Spinal cord (tissue), 10 donors: ENCODE measurements around the gene FGD6. TPM values are rescaled to one million over a fixed set of nuclear protein-coding genes. Genes with fewer than 3 reads are reported as not detected.
"Not testable (repeated sequence)": the region's sequence is repeated elsewhere in the genome, so short reads cannot be mapped to it uniquely, and the experiment has no call there.

Experiments
- DNase-seq, 6 donors: peaks; one replicate each; pipeline versions ENCODE4 v3.0.0 to v3.0.0-alpha.2; 2013 to 2015; ENCODE audit warnings: low spot score in 6 of 6, low read depth in 4 of 6
- H3K27ac ChIP-seq: one replicate; pipeline ENCODE4 v1.5.1; 2013; ENCODE audit warnings: low read depth, low read length, control low read depth
- H3K27me3 ChIP-seq: one replicate; pipeline ENCODE4 v1.6.1; 2013; ENCODE audit warnings: low read length; ENCODE audit not compliant: control insufficient read depth, insufficient read depth
- H3K36me3 ChIP-seq: one replicate; pipeline ENCODE4 v1.6.1; 2013; ENCODE audit warnings: low read length; ENCODE audit not compliant: control insufficient read depth, insufficient read depth
- H3K4me1 ChIP-seq: one replicate; pipeline ENCODE4 v1.6.1; 2013; ENCODE audit warnings: low read length; ENCODE audit not compliant: control insufficient read depth, insufficient read depth
- H3K4me3 ChIP-seq: one replicate; pipeline ENCODE4 v1.5.1; 2013; ENCODE audit warnings: low read depth, low read length, control low read depth
- H3K9me3 ChIP-seq: one replicate; pipeline ENCODE4 v1.6.1; 2013; ENCODE audit warnings: low read length; ENCODE audit not compliant: control insufficient read depth, insufficient read depth
- WGBS: methylation state at CpG from one replicate; pipeline ENCODE4 v1.1.5; 2013; ENCODE audit warnings: missing lambda C conversion rate; ENCODE audit not compliant: insufficient coverage; 5-methylcytosine and 5-hydroxymethylcytosine counted together
- polyA plus RNA-seq, 2 donors: library from polyadenylated mRNA; unstranded; fragments of 120-200 nt; gene quantifications; one replicate each; pipeline ENCODE4 v1.2.1, GENCODE V29; 2013; ENCODE audit not compliant: insufficient read length in 2 of 2
- total RNA-seq, 2 donors: library from RNA; depleted of rRNA in 1 of 2; stranded (reverse); fragments of 120-200 nt in 1 of 2; fragments of >200 nt in 1 of 2; gene quantifications; one replicate each; pipeline versions ENCODE4 v1.2.3 to v1.2.4, GENCODE V29; 2013 to 2014
- donor health status: healthy.

FGD6 gene
- total and polyA plus RNA-seq, 4 donors: 6.1 to 42.9 (median 15.2) TPM

DNA sequence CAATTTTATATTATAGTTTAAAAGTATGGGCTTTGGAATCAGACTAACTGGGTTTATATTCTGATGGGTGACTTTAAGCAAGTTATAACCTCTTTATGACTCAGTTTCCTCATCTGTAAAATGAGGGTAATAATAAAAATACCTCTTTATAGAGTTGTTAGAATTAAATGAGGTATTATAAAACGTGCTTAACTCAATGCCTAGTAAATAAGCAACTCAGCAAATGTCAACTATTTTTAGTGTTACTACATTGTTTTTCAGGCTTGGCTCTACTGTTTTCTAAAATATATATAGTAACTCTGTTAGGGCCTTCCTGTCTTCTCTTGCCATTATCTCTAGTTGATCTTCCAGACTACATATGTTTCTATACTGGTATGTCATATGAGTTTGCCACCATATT, 20.9 kb upstream of the FGD6 start:
- Histone ChIP-seq H3K27ac (no peak overlapping the region), H3K4me1 (no peaks in the 10 kb centered on the region), H3K4me3 (no peak overlapping the region), H3K36me3 (peaks cover 9% of the 10 kb centered on the region), H3K9me3 (no peaks in the 10 kb centered on the region), H3K27me3 (no peaks in the 10 kb centered on the region)
- WGBS: no CpG with 5 or more reads among the region's 1 CpG
- DNase-seq: no peak

- Histone ChIP-seq H3K27me3 (no peaks in the 10 kb centered on the region), H3K4me1 (no peaks in the 10 kb centered on the region), H3K36me3 (peaks cover 7% of the 10 kb centered on the region), H3K27ac (no peak overlapping the region), H3K4me3 (no peak overlapping the region), H3K9me3 (no peaks in the 10 kb centered on the region)
- no peak for DNase-seq
- WGBS: no CpG with 5 or more reads among the region's 1 CpG
Measured at GRCh38 chr12:95237315-95237714, 20.0 kb upstream of the FGD6 start.

DNA sequence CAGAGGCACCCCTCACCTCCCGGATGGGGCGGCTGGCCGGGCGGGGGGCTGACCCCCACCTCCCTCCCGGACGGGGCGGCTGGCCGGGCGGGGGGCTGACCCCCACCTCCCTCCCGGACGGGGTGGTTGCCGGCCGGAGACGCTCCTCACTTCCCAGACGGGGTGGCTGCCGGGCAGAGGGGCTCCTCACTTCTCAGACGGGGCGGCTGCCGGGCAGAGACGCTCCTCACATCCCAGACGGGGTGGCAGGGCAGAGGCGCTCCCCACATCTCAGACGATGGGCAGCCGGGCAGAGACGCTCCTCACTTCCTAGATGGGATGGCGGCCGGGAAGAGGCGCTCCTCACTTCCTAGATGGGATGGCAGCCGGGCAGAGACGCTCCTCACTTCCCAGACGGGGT, 18.4 kb upstream of the FGD6 start:
- H3K36me3 ChIP-seq, H3K27me3 ChIP-seq, H3K9me3 ChIP-seq, H3K27ac ChIP-seq, DNase-seq, H3K4me1 ChIP-seq, H3K4me3 ChIP-seq: not testable (repeated sequence)
- WGBS: 100% methylated on average over 9 of the region's 31 CpGs

GRCh38 chr12:95234187-95234586, 16.9 kb upstream of the FGD6 start:
- H3K27ac ChIP-seq, H3K36me3 ChIP-seq, DNase-seq, H3K4me3 ChIP-seq, H3K4me1 ChIP-seq, H3K9me3 ChIP-seq, H3K27me3 ChIP-seq: not testable (repeated sequence)
- 97% methylated on average over 7 of the region's 14 CpGs for WGBS

DNA sequence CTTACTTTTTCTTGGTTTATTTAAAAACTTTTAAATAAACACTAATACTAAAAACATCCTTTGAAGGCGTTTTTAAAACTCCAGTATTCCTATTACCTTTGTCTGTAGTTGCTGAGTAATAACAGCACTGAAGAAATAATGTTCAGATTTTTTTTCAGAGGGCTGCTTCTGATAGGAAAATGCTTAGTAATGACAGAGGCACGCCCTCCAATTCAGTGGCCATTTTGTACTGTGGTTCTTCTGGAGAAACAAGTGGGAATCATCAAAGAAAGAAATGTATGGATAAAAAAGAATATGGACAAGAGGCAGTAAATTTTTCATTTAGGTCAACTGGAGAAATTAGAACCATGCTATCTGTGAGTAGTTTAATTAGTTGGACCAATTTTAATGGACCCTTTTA, 13.9 kb upstream of the FGD6 start:
- no peaks in the 10 kb centered on the region for H3K27me3 ChIP-seq
- no peak overlapping the region for H3K27ac ChIP-seq
- H3K4me1 ChIP-seq: no peaks in the 10 kb centered on the region
- DNase-seq: no peak
- H3K9me3 ChIP-seq: no peaks in the 10 kb centered on the region
- H3K36me3 ChIP-seq: peaks cover 4% of the 10 kb centered on the region
- H3K4me3 ChIP-seq: no peak overlapping the region
- WGBS: 38% methylated on average over 1 of the region's 2 CpGs

DNA sequence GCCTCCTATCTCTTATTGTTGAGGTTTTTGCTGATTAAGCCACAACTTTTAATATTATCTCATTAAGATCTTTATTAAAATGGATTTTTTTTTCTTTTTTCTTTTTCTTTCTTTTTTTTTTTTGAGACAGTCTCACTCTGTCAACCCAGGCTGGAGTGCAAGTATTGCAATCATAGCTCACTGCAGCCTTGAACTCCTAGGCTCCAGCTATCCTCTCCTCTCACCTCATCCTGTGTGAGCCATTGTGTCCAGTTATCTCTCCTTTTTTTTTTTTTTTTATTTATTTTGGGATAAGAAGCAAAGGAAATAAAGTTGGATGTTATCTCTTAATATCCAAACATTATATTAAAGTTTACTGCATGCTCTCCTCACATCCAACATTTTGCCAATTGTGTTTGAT, 13.0 kb upstream of the FGD6 start:
- H3K36me3 ChIP-seq: peaks cover 8% of the 10 kb centered on the region
- no peak overlapping the region for H3K27ac ChIP-seq
- H3K4me3 ChIP-seq: no peak overlapping the region
- no peaks in the 10 kb centered on the region for H3K4me1 ChIP-seq
- no peak for DNase-seq
- no peaks in the 10 kb centered on the region for H3K9me3 ChIP-seq
- H3K27me3 ChIP-seq: no peaks in the 10 kb centered on the region

DNA sequence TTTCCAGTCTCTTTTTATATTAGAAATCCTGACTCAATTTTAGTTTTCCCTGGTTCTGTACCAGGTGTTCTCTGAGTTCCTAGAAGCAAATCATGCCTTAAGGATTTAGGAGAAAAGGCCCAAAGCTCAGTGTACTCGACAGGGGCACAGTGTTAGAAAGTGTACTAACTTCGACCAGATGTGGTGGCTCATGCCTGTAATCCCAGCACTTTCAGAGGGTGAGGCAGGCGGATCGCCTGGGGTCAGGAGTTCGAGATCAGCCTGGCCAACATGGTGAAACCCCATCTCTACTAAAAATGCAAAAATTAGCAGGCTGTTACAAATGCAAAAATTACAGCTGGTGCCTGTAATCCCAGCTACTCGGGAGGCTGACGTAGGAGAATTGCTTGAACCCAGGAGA, 12.4 kb upstream of the FGD6 start:
- no peak for DNase-seq
- Histone ChIP-seq H3K4me1 (peaks cover 3% of the 10 kb centered on the region), H3K27ac (no peak overlapping the region), H3K9me3 (no peaks in the 10 kb centered on the region), H3K27me3 (no peaks in the 10 kb centered on the region), H3K4me3 (no peak overlapping the region), H3K36me3 (peaks cover 14% of the 10 kb centered on the region)
- WGBS: 93% methylated on average over 4 of the region's 7 CpGs

GRCh38 chr12:95228617-95229016, 11.3 kb upstream of the FGD6 start:
- no peak for DNase-seq
- H3K27ac ChIP-seq: no peak overlapping the region
- WGBS: 100% methylated on average over 1 of the region's 2 CpGs
- H3K36me3 ChIP-seq: peaks cover 17% of the 10 kb centered on the region
- H3K4me1 ChIP-seq: peaks cover 3% of the 10 kb centered on the region
- no peaks in the 10 kb centered on the region for H3K9me3 ChIP-seq
- no peak overlapping the region for H3K4me3 ChIP-seq
- no peaks in the 10 kb centered on the region for H3K27me3 ChIP-seq

- Histone ChIP-seq H3K27ac (no peak overlapping the region), H3K27me3 (no peaks in the 10 kb centered on the region), H3K4me1 (peaks cover 3% of the 10 kb centered on the region), H3K36me3 (peaks cover 17% of the 10 kb centered on the region), H3K4me3 (no peak overlapping the region), H3K9me3 (no peaks in the 10 kb centered on the region)
- WGBS: no CpG with 5 or more reads among the region's 3 CpGs
- no peak for DNase-seq
Measured at GRCh38 chr12:95227818-95228356, 10.6 kb upstream of the FGD6 start.

GRCh38 chr12:95225645-95226212, 8.5 kb upstream of the FGD6 start:
- 100% methylated on average over 1 of the region's 1 CpG for WGBS
- Histone ChIP-seq H3K27ac (no peak overlapping the region), H3K27me3 (no peaks in the 10 kb centered on the region), H3K4me3 (no peak overlapping the region), H3K9me3 (no peaks in the 10 kb centered on the region), H3K4me1 (peaks cover 3% of the 10 kb centered on the region), H3K36me3 (peaks cover 17% of the 10 kb centered on the region)
- no peak for DNase-seq
